ENCODE measurements around the gene MED13L. TPM values are rescaled to one million over a fixed set of nuclear protein-coding genes. Genes with fewer than 3 reads are reported as not detected.

MED13L gene
- total RNA-seq, 1 donor from 2014 or later, result 89.0 TPM

DNA sequence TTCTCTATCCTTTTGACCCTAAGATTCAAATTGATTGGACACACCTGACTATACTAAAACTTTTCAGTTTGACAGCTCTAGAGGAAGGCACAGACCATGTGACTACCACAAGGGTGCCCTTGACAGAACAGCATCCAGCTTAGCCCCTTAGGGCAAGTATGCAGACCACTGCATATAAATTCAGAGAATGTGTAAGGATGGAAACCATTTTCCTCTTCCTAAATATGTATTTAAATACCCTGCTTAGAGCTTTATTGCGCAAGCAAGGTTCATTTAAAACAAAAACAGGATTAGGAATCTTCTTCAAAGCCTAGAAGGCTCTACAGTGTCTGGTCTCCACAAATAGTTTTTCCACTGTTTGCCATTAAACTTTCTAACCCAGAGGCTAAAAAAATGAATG is 202.8 kb downstream of the MED13L start:
- TF ChIP-seq CTCF (conservative IDR thresholded peaks at IDR 0.05), result no peak
- H3K27ac Mint-ChIP-seq (ENCODE audit: unreplicated experiment), result no peak overlapping the region

DNA sequence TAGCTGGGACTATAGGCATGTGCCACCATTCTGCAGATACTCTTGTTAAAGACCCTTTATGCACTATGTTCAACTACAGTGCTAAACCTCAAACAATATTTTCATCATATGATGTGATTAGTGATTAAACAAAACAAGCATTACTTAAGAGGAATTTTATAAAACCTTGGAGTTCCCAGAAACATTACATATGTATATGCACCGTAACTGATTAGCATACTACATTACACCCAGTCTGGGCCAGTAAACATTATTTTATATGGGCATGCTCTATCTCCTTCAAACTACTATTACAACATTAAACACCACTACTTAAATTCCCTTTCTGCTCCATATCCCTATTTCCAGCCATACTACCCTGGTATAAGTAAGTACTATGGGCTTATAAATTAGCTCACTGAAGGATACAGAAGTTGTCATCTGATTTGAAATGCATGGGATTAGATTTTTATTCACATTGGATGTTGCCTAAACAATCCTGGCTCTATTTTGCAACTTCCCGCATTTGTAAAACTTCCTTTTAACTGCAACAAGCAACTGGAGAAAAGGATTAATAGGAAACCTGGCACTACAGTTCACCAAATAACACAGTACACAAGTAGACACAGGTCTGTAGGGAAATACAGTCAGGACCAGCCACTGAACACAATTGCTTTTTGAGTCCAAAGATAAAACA is 205.8 kb downstream of the MED13L start:
- no peak overlapping the region for H3K27ac Mint-ChIP-seq (ENCODE audit: unreplicated experiment)
- no peak for TF ChIP-seq CTCF (conservative IDR thresholded peaks at IDR 0.05)
- no peak for DNase-seq (ENCODE audit: low read depth, low spot score)

More for the DNA sequence above, 202.8 kb downstream of the MED13L start:
- no peaks in the 10 kb centered on the region for H3K36me3 Mint-ChIP-seq (ENCODE audit: low read depth)
- no peaks in the 10 kb centered on the region for H3K9me3 Mint-ChIP-seq
- DNase-seq (ENCODE audit: low read depth, low spot score), result no peak
- H3K27me3 Mint-ChIP-seq (ENCODE audit: low read depth), result no peaks in the 10 kb centered on the region
- no peak overlapping the region for H3K4me3 Mint-ChIP-seq
- H3K4me1 Mint-ChIP-seq, result peaks cover 13% of the 10 kb centered on the region

GRCh38 chr12:116070444-116070843 is 207.0 kb downstream of the MED13L start:
- TF ChIP-seq CTCF (conservative IDR thresholded peaks at IDR 0.05), result no peak
- no peak overlapping the region for H3K27ac Mint-ChIP-seq (ENCODE audit: unreplicated experiment)
- DNase-seq (ENCODE audit: low read depth, low spot score), result no peak
- H3K9me3 Mint-ChIP-seq, result no peaks in the 10 kb centered on the region
- no peak overlapping the region for H3K4me3 Mint-ChIP-seq
- H3K4me1 Mint-ChIP-seq, result peaks cover 38% of the 10 kb centered on the region
- H3K36me3 Mint-ChIP-seq (ENCODE audit: low read depth), result no peaks in the 10 kb centered on the region
- no peaks in the 10 kb centered on the region for H3K27me3 Mint-ChIP-seq (ENCODE audit: low read depth)

More for the DNA sequence above, 205.8 kb downstream of the MED13L start:
- Mint-ChIP-seq H3K4me3 (no peak overlapping the region), H3K9me3 (no peaks in the 10 kb centered on the region), H3K27me3 (ENCODE audit: low read depth) (no peaks in the 10 kb centered on the region), H3K36me3 (ENCODE audit: low read depth) (no peaks in the 10 kb centered on the region), H3K4me1 (peaks cover 37% of the 10 kb centered on the region)

DNA sequence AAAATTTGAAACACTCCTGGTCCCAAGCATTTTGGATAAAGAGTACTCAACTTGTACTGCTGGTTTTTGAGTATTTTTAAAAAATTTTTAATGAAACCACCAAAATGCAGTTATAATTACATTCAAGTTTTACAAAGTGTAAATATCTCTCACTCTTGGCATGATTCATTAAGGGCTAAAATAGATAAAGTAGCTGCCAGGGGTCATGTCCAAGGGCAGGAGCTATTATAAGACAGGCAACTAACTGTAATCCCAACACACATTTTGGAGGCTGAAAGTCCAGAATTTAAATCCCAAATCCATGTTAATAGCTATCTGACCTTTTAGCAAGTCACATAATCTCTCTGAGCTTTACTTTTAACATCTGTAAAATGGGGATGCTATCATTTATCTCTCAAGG is 207.6 kb downstream of the MED13L start:
- no peak for DNase-seq (ENCODE audit: low read depth, low spot score)
- Mint-ChIP-seq H3K27ac (ENCODE audit: unreplicated experiment) (no peak overlapping the region), H3K36me3 (ENCODE audit: low read depth) (no peaks in the 10 kb centered on the region), H3K4me1 (peaks cover 38% of the 10 kb centered on the region), H3K27me3 (ENCODE audit: low read depth) (no peaks in the 10 kb centered on the region), H3K4me3 (no peak overlapping the region), H3K9me3 (no peaks in the 10 kb centered on the region)
- TF ChIP-seq CTCF (conservative IDR thresholded peaks at IDR 0.05), result no peak

DNA sequence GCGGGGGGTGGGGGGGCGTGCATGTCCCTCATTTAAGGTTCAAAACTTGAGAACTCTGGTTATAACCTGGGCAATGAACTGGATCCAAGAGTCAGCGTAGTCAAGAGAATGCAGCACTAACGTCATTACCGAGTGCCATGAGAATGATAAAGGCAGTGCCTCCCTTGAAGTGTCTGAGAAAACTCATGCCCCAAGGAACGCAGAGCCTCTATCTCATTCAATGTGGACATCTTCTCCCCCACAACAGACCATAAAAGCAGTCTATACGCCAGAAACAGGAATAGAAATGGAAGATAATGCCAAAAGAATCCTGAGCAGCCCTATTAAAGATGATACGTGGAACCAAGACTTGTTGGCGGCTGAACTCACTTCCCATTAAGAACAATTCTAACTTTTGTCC is 208.6 kb downstream of the MED13L start:
- Mint-ChIP-seq H3K27ac (ENCODE audit: unreplicated experiment) (no peak overlapping the region), H3K4me1 (peaks cover 38% of the 10 kb centered on the region)

More for the DNA sequence above, 208.6 kb downstream of the MED13L start:
- no peak overlapping the region for H3K4me3 Mint-ChIP-seq
- H3K27me3 Mint-ChIP-seq (ENCODE audit: low read depth), result no peaks in the 10 kb centered on the region
- DNase-seq (ENCODE audit: low read depth, low spot score), result no peak
- H3K9me3 Mint-ChIP-seq, result no peaks in the 10 kb centered on the region
- TF ChIP-seq CTCF (conservative IDR thresholded peaks at IDR 0.05), result no peak
- no peaks in the 10 kb centered on the region for H3K36me3 Mint-ChIP-seq (ENCODE audit: low read depth)

All from neural crest cell (in vitro differentiated cells).